HG03064 (cell line): Measurements from ENCODE around the gene SGMS2.
A peak's percentile ranks its signal among the peaks of the same experiment; 100 is the strongest.
"Not testable (repeated sequence)": the region's sequence is repeated elsewhere in the genome, so short reads cannot be mapped to it uniquely, and the experiment has no call there.

Source experiments
- ATAC-seq: cut with Tn5 transposase; IDR thresholded peaks from one replicate; pipeline ENCODE4 v1.9.1; 2021; ENCODE audit warnings: low read depth; ENCODE audit not compliant: unreplicated experiment

The SGMS2 gene

DNA sequence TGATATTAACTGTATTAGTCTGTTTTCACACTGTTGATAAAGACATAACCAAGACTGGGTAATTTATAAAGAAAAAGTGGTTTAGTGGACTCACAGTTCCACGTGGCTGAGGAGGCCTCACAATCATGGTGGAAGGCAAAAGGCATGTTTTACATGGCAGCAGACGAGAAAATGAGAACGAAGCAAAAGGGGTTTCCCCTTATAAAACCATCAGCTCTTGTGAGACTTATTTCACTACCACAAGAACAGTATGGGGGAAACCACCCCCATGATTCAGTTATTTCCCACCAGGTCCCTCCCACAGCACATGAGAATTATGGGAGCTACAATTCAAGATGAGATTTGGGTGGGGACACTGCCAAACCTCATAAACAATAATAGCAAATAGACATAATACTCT lies 80.3 kb downstream of the SGMS2 start:
- ATAC-seq = not testable (repeated sequence)

DNA sequence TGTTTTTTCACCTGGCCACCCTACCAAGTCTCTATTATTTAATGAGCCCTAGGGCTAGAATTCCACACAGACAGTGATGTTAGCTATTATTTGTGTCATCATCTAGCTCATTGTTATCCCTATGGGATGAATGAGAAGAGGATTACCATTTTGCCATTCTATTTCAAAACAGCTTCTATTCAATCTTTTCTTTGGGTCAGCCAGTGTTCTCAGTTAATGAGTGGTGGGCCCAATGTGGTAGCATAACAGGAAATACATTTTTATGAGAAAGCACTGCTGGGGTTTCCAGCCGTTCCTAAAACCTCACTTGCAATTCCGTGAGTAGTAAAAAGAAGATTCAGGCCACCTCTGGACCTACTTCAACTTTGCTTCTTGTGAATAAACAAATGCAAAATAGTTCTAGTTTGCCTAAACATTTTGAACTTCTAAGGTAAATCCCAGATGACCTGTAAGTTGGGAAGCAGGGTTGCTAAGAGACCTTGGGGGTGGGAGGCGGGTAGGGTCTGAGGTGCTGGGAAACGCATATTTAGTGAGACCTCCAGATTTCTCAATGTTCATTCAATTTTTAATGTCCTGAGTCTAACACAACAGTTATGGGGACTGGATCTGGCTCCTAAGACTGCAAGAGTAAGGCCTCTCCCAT lies 81.8 kb downstream of the SGMS2 start:
- ATAC-seq = no peak

DNA sequence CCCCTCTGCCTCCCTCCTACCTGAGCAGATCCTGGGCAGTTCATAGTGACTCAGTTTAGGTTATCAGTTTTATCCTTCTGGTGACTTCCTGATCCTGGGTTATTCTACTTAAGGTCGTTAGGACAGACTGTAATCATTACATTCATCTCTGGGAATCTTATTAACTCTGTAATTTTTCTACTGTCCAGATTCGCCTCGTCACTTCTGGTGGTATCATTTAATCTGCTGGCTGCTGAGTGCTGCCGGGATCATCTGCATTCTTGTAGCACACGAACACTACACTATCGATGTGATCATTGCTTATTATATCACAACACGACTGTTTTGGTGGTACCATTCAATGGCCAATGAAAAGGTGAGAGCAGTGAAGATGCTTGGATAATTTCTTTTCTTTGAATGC lies 83.6 kb downstream of the SGMS2 start:
- ATAC-seq = no peak

GRCh38 chr4:107913283-107913899 lies 88.7 kb downstream of the SGMS2 start:
- ATAC-seq = peak; percentile 89

DNA sequence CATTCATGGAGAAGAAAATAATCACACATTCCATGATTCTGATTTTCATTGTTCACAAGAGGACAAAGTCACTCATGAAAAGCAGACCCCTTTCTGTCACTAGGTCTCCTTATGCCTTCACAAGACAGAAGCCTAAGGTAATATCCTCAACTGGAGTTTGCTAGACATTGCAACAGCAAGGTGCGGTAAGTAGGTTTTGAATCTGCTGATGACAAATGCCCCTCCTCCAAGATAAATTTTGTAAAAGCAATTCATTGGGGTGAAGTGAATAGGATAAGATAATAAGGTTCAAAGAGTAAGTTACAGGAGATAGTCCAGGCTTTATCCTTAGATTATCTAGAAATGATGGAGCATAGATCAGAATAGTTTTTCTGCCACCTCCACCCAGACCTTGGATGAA lies 90.5 kb downstream of the SGMS2 start:
- ATAC-seq = no peak

DNA sequence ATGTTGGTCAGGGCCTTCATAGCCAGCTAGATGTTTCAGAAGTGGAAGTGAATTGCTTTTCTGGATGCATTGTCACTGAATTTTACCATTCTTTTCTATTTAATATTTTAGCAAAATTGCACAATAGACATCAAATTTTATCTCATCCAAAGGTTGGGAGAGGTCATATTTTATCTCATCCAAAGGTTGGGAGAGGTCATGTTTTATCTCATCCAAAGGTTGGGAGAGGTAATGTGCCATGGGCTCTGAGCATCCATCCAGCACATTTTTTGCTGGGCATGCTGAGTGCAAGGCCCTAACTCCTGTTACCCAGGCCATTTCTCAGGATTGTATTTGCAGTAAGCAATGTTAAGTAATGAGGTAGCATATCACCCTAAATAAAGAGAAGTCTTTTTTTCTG lies 91.9 kb downstream of the SGMS2 start:
- no peak for ATAC-seq

DNA sequence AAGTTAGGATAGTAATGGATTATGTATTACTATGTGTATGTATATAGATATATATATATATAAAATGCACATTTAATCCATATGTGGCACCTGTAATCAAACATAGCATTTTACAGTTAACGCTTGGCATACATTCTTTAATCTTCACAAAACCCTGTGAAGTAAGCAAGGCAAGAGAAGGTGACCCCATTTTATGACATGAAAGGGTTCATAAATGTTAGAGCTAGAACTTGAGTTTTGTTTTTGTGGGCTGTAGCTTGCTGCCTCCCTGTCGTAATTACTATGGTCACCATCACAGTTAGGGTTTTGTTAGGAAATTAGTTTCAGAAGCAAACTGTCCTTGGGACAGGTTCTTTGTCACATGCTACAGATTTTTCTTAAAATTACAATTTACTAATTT lies 92.8 kb downstream of the SGMS2 start:
- ATAC-seq = no peak

GRCh38 chr4:107922486-107923473 lies 98.0 kb downstream of the SGMS2 start:
- ATAC-seq = no peak

- ATAC-seq = not testable (repeated sequence)
These were observed 101.0 kb downstream of the SGMS2 start for GRCh38 chr4:107925713-107926112.

DNA sequence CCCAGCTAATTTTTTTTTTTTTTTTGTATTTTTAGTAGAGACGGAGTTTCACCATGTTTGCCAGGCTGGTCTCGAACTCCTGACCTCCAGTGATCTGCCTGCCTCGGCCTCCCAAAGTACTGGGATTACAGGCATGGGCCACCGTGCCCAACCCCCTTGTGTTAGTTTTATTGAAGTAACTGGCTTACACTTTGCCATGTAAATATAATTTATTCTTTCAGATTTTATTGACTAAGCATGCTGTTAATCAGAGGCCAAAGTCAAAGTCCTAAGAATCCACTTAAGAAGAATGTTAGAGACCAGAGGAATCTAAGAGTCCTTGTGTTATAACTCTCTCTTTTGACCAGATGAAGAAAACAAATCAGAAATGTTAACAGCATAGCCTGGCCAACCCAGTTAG lies 102.1 kb downstream of the SGMS2 start:
- not testable (repeated sequence) for ATAC-seq

GRCh38 chr4:107930821-107931774 lies 106.4 kb downstream of the SGMS2 start, which contains the start of gene CYP2U1:
TSS of gene CYP2U1 (plus strand) at chr4:107931549. CDS start at chr4:107931644, 95 bp downstream.
- peak; percentile 95 for ATAC-seq

DNA sequence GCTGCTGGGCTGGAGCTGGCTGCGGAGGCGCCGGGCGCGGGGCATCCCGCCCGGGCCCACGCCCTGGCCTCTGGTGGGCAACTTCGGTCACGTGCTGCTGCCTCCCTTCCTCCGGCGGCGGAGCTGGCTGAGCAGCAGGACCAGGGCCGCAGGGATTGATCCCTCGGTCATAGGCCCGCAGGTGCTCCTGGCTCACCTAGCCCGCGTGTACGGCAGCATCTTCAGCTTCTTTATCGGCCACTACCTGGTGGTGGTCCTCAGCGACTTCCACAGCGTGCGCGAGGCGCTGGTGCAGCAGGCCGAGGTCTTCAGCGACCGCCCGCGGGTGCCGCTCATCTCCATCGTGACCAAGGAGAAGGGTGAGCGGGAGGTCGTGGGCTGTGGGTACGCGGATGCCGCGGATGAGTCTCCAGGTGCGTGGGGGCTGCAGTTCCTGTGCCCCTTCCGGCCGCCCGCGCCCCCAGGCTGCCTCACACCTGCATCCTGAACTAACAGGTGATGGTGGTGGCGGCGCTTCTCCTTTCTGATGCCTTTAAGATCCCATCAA lies 107.1 kb downstream of the SGMS2 start:
- ATAC-seq = peak; percentile 23

GRCh38 chr4:107935246-107935645 lies 110.5 kb downstream of the SGMS2 start:
- no peak for ATAC-seq

DNA sequence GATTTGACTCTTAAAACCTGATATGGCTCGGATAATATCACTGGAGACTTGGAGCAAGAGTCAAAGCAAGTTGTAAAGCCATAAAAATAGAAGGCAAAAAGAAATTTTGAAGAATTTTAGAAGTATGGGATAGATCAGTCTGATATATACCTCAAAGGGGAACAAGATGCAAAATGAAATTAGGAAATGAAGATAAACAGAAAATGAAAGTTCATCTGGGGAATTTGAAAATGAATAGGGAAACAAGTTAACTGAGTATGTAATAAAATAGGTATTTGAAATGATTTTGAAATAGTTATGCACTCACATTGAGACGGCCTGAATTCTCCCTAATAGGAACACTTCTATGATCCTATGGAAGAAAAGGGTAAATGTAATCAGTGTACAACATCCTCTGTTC lies 112.3 kb downstream of the SGMS2 start:
- ATAC-seq = no peak

- ATAC-seq = no peak
These were observed 114.6 kb downstream of the SGMS2 start for GRCh38 chr4:107939307-107939706.

- no peak for ATAC-seq
These were observed 121.1 kb downstream of the SGMS2 start for GRCh38 chr4:107945809-107946208.

DNA sequence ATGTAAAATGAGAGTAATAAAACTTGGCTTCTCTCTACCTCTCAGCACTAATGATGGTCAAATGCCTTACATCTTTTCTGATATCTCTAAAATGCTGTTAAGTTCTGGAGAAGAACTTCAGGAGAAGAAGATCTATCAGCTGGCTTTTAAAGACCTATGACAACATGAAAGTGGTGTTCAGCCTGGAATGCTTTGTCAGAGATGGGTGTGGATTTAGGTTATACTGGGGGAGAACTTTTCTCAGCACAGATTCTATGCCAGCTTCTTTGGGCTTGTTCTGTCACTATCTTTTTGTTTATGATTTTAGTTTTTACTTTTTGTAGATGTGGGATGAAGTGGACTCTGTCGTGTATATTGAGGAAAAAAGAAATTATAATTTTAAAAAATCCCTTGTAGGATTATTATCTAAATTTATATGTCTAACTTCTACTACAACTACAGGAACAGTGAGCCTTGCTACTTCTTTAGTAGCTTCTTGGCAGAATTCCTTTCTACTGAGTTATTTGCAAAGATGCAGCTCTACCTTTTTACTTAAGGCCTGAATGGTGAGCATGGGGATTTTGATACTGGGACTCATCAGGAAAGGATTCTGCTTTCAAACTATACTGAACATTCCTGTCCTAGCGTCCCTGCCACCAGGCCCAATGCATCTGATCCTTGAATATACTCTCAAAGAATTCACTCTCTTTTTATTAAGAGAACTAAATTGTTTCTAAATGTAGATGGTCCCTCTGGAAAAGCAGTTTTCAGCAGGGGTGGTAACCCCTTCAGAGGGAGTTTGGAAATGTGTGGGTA lies 126.2 kb downstream of the SGMS2 start:
- ATAC-seq = no peak

- ATAC-seq = no peak
These were observed 126.8 kb downstream of the SGMS2 start for GRCh38 chr4:107951551-107951950.

- no peak for ATAC-seq
These were observed 131.3 kb downstream of the SGMS2 start for GRCh38 chr4:107956011-107956410.
